HCT116 (cell line): ENCODE results near the gene SDC1. TPM values are rescaled to one million over a fixed set of nuclear protein-coding genes. Genes with fewer than 3 reads are reported as not detected.

Source experiments
- ATAC-seq: fragments of 200-7000 bp; cut with Tn5 transposase; 2 replicates; pipeline ENCODE4 v1.9.1; 2020; ENCODE audit warnings: mild to moderate bottlenecking, moderate library complexity
- BruUV-seq: library from RNA; stranded (reverse); fragments of 400-500 nt; replicated peaks from 2 replicates; lab custom pipeline; 2021; lab: Mats Ljungman, UMichigan
- CTCF ChIA-PET: fragments of 300-600 bp; sonication (Branson Sonifier 250); formaldehyde crosslinking; loops from one replicate; lab custom pipeline; 2021; ENCODE audit warnings: antibody characterized with exemption; lab: Charles Lee
- POLR2A ChIA-PET: fragments of 300-600, 350-600 bp; sonication (Branson Sonifier 250); formaldehyde crosslinking; loops from one replicate; lab custom pipeline; 2021; ENCODE audit warnings: antibody characterized with exemption; lab: Charles Lee
- RAD21 ChIA-PET, 2 experiments: fragments of 300-600 bp; sonication (Branson Sonifier 250); formaldehyde crosslinking; loops; one replicate each; lab custom pipeline; 2023; ENCODE audit warnings: low total read pairs in 2 of 2; ENCODE audit not compliant: uncharacterized antibody in 2 of 2, unreplicated experiment in 2 of 2, low non-redundant PET in 1 of 2; lab: Charles Lee
- DNase-seq: peaks from one replicate; pipeline ENCODE4 v3.0.0-alpha.2; 2010; ENCODE audit warnings: low read depth, low spot score
- H2AFZ ChIP-seq: fragments of 200-600 bp; shearing (Covaris generic), sonication (generic); 2 replicates; pipeline ENCODE4 v1.6.1; 2017; ENCODE audit warnings: low read depth, mixed run types, mixed read lengths, antibody characterized with exemption, low read length; ENCODE audit not compliant: poor library complexity, severe bottlenecking
- H3K27ac ChIP-seq: 2 replicates; pipeline ENCODE4 v1.5.1; 2012; ENCODE audit warnings: low read depth, low read length
- H3K27me3 ChIP-seq: fragments of 200-600 bp; sonication (generic); 2 replicates; pipeline ENCODE4 v1.6.1; 2016; ENCODE audit warnings: mixed run types, low read length, mixed read lengths; ENCODE audit not compliant: insufficient read depth
- H3K36me3 ChIP-seq, 2 experiments: fragments of 200-500 bp in 1 of 2; fragments of 200-600 bp in 1 of 2; sonication (Bioruptor generic) in 1 of 2; sonication (generic) in 1 of 2; 2 replicates each; pipeline versions ENCODE4 v1.5.1 to v1.6.1; 2014 to 2016; ENCODE audit warnings: low read length in 2 of 2, inconsistent platforms in 1 of 2, mixed read lengths in 1 of 2, mixed run types in 1 of 2; ENCODE audit not compliant: insufficient read depth in 2 of 2, control insufficient read depth in 1 of 2
- H3K4me1 ChIP-seq, 2 experiments: fragments of 200-600 bp in 1 of 2; sonication (generic) in 1 of 2; 2 replicates each; pipeline versions ENCODE4 v1.5.1 to v1.6.1; 2012 to 2017; ENCODE audit warnings: low read length in 2 of 2, inconsistent platforms in 1 of 2, mild to moderate bottlenecking in 1 of 2, mixed read lengths in 1 of 2, mixed run types in 1 of 2, moderate library complexity in 1 of 2; ENCODE audit not compliant: insufficient read depth in 2 of 2, control insufficient read depth in 1 of 2
- H3K4me2 ChIP-seq: fragments of 200-600 bp; sonication (generic); 2 replicates; pipeline ENCODE4 v1.6.1; 2017; ENCODE audit warnings: mixed run types, low read length, mixed read lengths
- H3K4me3 ChIP-seq, 2 experiments: fragments of 200-600 bp in 1 of 2; sonication (generic) in 1 of 2; replicated peaks in 1 of 2; 2 replicates each; pipeline ENCODE4 v1.5.1; 2011 to 2016; ENCODE audit warnings: low read length in 2 of 2, control low read depth in 1 of 2, low read depth in 1 of 2, mild to moderate bottlenecking in 1 of 2, mixed read lengths in 1 of 2, mixed run types in 1 of 2
- H3K79me2 ChIP-seq: fragments of 200-600 bp; sonication (generic); 2 replicates; pipeline ENCODE4 v1.6.1; 2017; ENCODE audit warnings: mild to moderate bottlenecking, mixed run types, low read length, moderate library complexity, mixed read lengths; ENCODE audit not compliant: insufficient read depth
- H3K9ac ChIP-seq: fragments of 200-600 bp; sonication (generic); 2 replicates; pipeline ENCODE4 v1.6.1; 2016; ENCODE audit warnings: low read length, mixed read lengths
- H3K9me2 ChIP-seq: fragments of 200-600 bp; sonication (generic), shearing (Covaris generic); 2 replicates; pipeline ENCODE4 v1.6.1; 2017; ENCODE audit warnings: mixed run types, mild to moderate bottlenecking, moderate library complexity; ENCODE audit not compliant: insufficient read depth
- H3K9me3 ChIP-seq, 2 experiments: fragments of 200-500 bp in 1 of 2; fragments of 200-600 bp in 1 of 2; sonication (Bioruptor generic) in 1 of 2; sonication (generic) in 1 of 2; 2 replicates each; pipeline ENCODE4 v1.6.1; 2014 to 2017; ENCODE audit warnings: low read length in 2 of 2, mixed read lengths in 2 of 2, inconsistent platforms in 1 of 2, low read depth in 1 of 2, mild to moderate bottlenecking in 1 of 2, mixed run types in 1 of 2, moderate library complexity in 1 of 2; ENCODE audit not compliant: control insufficient read depth in 1 of 2, insufficient read depth in 1 of 2
- H4K20me1 ChIP-seq: fragments of 200-600 bp; sonication (generic), shearing (Covaris generic); 2 replicates; pipeline ENCODE4 v1.6.1; 2017; ENCODE audit warnings: mixed run types, mild to moderate bottlenecking, moderate library complexity; ENCODE audit not compliant: insufficient read depth
- CEBPB ChIP-seq: IDR thresholded peaks from 2 replicates; pipeline ENCODE4 v1.6.1; 2012; ENCODE audit warnings: low read depth
- CTCF ChIP-seq, 3 experiments: fragments of 200-600 bp in 1 of 3; sonication (generic) in 1 of 3; IDR thresholded peaks in 2 of 3; conservative IDR thresholded peaks in 1 of 3; 2 replicates each; pipeline ENCODE4 v1.5.1; 2012 to 2017; ENCODE audit warnings: low read depth in 2 of 3, low read length in 2 of 3, antibody characterized with exemption in 1 of 3, borderline replicate concordance in 1 of 3, control low read depth in 1 of 3, mild to moderate bottlenecking in 1 of 3, mixed read lengths in 1 of 3, mixed run types in 1 of 3, moderate library complexity in 1 of 3; ENCODE audit not compliant: insufficient read depth in 1 of 3
- EGR1 ChIP-seq: IDR thresholded peaks from 2 replicates; pipeline ENCODE4 v1.6.1; 2012; ENCODE audit warnings: low read depth
- ELF1 ChIP-seq: IDR thresholded peaks from 2 replicates; pipeline ENCODE4 v1.6.1; 2012; ENCODE audit warnings: low read depth, borderline replicate concordance
- EZH2 ChIP-seq: fragments of 200-600 bp; sonication (generic); IDR thresholded peaks from 2 replicates; pipeline ENCODE4 v1.6.1; 2017; ENCODE audit warnings: antibody characterized with exemption, mixed run types
- EZH2phosphoT487 ChIP-seq: fragments of 200-600 bp; IDR thresholded peaks from 2 replicates; pipeline ENCODE4 v1.6.1; 2018; ENCODE audit warnings: antibody characterized with exemption, borderline replicate concordance
- JUND ChIP-seq: IDR thresholded peaks from 2 replicates; pipeline ENCODE4 v1.6.1; 2012
- MAX ChIP-seq: IDR thresholded peaks from 2 replicates; pipeline ENCODE4 v1.6.1; 2012
- POLR2AphosphoS5 ChIP-seq: IDR thresholded peaks from 2 replicates; pipeline ENCODE4 v1.6.1; 2011; ENCODE audit warnings: mild to moderate bottlenecking, low read depth, low read length, moderate library complexity
- RAD21 ChIP-seq: IDR thresholded peaks from 2 replicates; pipeline ENCODE4 v1.6.1; 2012; ENCODE audit warnings: low read depth, mild to moderate bottlenecking
- REST ChIP-seq: IDR thresholded peaks from 2 replicates; pipeline ENCODE4 v1.6.1; 2012; ENCODE audit warnings: low read depth
- SIN3A ChIP-seq: IDR thresholded peaks from 2 replicates; pipeline ENCODE4 v1.6.1; 2012; ENCODE audit warnings: low read depth
- SP1 ChIP-seq: IDR thresholded peaks from 2 replicates; pipeline ENCODE4 v1.6.1; 2012; ENCODE audit warnings: low read depth
- SRF ChIP-seq: IDR thresholded peaks from 2 replicates; pipeline ENCODE4 v1.6.1; 2012; ENCODE audit warnings: low read depth
- YY1 ChIP-seq: IDR thresholded peaks from 2 replicates; pipeline ENCODE4 v1.6.1; 2011; ENCODE audit warnings: low read length, low read depth, moderate library complexity, mild to moderate bottlenecking; ENCODE audit not compliant: insufficient replicate concordance; ENCODE audit errors: extremely low read depth
- ZBTB33 ChIP-seq: IDR thresholded peaks from 2 replicates; pipeline ENCODE4 v1.6.1; 2011; ENCODE audit warnings: mild to moderate bottlenecking, low read length, moderate library complexity; ENCODE audit not compliant: insufficient replicate concordance; ENCODE audit errors: extremely low read depth
- ZNF274 ChIP-seq: fragments of 200-500 bp; sonication (Bioruptor generic); IDR thresholded peaks from 2 replicates; pipeline ENCODE4 v1.6.1; 2014; ENCODE audit warnings: mild to moderate bottlenecking, low read depth, low read length, inconsistent platforms
- intact Hi-C: fragments of 100-400 bp; cut with micrococcal nuclease; formaldehyde crosslinking; loops from 2 replicates; pipeline ENCODE4 v1.10.0; 2022
- total RNA-seq: library from RNA; stranded (reverse); gene quantifications from one replicate; pipeline ENCODE4 v1.2.1, GENCODE V29; 2021; ENCODE audit not compliant: unreplicated experiment
- TF ChIP-seq, protein P1 (sequence below): IDR thresholded peaks from 2 replicates; pipeline ENCODE4 v1.6.1; 2012

The SDC1 gene
- total RNA-seq, 1 experiment from 2014 or later = 32.0 TPM

DNA sequence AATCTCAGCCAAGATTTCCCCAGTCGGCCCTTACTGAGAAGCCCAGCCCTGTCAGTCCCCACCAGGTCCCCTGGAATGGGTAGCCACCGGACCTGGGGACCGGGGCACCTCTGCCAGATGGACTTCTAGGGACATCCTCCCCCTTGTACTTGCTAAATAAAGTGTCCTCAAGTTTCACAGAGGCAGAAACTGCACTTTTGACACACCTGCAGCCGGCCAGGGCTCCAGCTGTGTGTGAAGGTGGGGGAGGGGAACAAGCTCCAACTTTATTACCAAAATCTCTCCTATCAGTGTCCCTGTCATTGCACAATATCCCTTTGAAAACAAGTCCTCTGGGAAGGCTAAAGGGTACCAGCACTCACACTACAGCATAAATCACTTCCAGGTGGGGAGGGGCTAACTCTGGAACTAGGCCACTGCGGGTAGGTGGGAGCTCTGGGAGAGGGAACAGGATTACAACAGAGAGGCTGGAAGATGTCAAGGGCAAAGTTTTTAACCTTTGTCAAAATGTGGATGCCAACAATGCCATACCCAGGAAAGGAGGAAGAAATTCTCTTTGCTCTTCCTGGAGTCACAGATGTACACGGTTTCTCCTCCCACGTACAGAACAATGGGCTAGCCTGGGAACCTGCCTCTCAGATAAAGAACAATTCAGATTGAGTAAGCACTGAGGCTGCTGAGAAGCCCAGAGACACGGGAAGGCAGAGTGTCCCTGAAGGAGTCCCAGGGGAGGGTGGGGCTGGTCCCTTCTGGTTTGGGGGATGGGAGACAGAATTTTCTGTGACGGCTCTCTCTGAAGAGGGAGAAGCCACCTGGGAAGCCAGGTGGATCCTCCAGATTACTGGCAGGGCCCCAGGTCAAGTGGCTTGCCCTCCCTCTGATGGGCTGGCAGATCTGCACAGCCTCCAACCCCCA is 11.0 kb downstream of the SDC1 start:
- no peaks in the 10 kb centered on the region for H3K9me3 ChIP-seq
- no peak overlapping the region for H3K9ac ChIP-seq
- no peak for ATAC-seq
- POLR2A ChIA-PET = interaction anchor here (0.7 to 1.7 kb wide), 2 partner anchors 10 to 18 kb away, joined by 3 to 4 read pairs; no protein-coding TSS in a partner anchor
- DNase-seq = no peak
- BruUV-seq = no TSS peak
- H3K4me2 ChIP-seq = no peak overlapping the region
- CTCF ChIA-PET = no interaction called here
- H3K27me3 ChIP-seq = no peaks in the 10 kb centered on the region
- H3K79me2 ChIP-seq = peaks cover 12% of the 10 kb centered on the region
- RAD21 ChIA-PET = no interaction called here
- no peak overlapping the region for H2AFZ ChIP-seq
- intact Hi-C loops = no loop called here
- no peaks in the 10 kb centered on the region for H3K36me3 ChIP-seq
- no peak overlapping the region for H3K4me3 ChIP-seq
- no peaks in the 10 kb centered on the region for H3K9me2 ChIP-seq
- no peak overlapping the region for H3K27ac ChIP-seq
- TF ChIP-seq EZH2phosphoT487 = no peak
- TF ChIP-seq ZBTB33 = no peak
- no peak for TF ChIP-seq ELF1
- TF ChIP-seq SP1 = no peak
- no peak for TF ChIP-seq SRF
- TF ChIP-seq CTCF (IDR thresholded peaks at IDR 0.05 in 2 of 3, conservative IDR thresholded peaks at IDR 0.05 in 1 of 3; ENCODE audit: borderline replicate concordance in 1 of 3, insufficient read depth in 1 of 3, low read depth in 2 of 3, low read length in 2 of 3) = no peak
- no peak for TF ChIP-seq EGR1
- no peak for TF ChIP-seq POLR2AphosphoS5
- TF ChIP-seq YY1 = no peak
- no peak for TF ChIP-seq ZNF274
- TF ChIP-seq EZH2 = no peak
- no peak for TF ChIP-seq MAX
- TF ChIP-seq SIN3A = no peak
- TF ChIP-seq REST = no peak
- TF ChIP-seq, protein P1, sequence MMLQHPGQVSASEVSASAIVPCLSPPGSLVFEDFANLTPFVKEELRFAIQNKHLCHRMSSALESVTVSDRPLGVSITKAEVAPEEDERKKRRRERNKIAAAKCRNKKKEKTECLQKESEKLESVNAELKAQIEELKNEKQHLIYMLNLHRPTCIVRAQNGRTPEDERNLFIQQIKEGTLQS = no peak
- TF ChIP-seq CEBPB = no peak
- no peak for TF ChIP-seq RAD21
- no peak for TF ChIP-seq JUND
- no peaks in the 10 kb centered on the region for H4K20me1 ChIP-seq
- peaks cover 0 to 16% of the 10 kb centered on the region in 2 experiments; a peak in 1 of 4 replicates for H3K4me1 ChIP-seq
